Dedifferentiated amniotic fluid mesenchymal stem cell (primary cell): ENCODE results near the gene GPR157.
A peak's percentile ranks its signal among the peaks of the same experiment; 100 is the strongest.
"Not testable (repeated sequence)": the region's sequence is repeated elsewhere in the genome, so short reads cannot be mapped to it uniquely, and the experiment has no call there.

Source experiments
- DNase-seq: peaks from one replicate; pipeline ENCODE4 v3.0.0-alpha.2; 2016; ENCODE audit errors: extremely low spot score

The GPR157 gene

DNA sequence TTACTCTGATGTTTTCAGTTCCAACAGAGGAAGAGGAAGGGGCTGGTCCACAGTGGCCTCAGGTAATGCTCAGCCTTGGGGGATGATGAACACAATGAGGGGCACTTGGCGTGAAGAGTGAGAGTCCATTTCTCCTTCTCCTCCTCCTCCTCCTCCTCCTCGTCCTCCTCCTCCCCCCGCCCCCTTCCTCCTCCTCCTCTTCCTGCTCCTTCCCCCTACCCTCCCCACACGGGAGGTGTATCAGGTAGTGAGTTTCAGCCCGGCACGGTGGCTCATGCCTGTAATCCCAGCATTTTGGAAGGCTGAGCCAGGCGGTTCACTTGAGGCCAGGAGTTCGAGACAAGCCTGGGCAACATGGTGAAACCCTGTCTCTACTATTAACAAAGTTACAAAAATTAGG, 17.3 kb upstream of the GPR157 start:
- DNase-seq = no peak

GRCh38 chr1:9145714-9146113, 16.8 kb upstream of the GPR157 start:
- no peak for DNase-seq

DNA sequence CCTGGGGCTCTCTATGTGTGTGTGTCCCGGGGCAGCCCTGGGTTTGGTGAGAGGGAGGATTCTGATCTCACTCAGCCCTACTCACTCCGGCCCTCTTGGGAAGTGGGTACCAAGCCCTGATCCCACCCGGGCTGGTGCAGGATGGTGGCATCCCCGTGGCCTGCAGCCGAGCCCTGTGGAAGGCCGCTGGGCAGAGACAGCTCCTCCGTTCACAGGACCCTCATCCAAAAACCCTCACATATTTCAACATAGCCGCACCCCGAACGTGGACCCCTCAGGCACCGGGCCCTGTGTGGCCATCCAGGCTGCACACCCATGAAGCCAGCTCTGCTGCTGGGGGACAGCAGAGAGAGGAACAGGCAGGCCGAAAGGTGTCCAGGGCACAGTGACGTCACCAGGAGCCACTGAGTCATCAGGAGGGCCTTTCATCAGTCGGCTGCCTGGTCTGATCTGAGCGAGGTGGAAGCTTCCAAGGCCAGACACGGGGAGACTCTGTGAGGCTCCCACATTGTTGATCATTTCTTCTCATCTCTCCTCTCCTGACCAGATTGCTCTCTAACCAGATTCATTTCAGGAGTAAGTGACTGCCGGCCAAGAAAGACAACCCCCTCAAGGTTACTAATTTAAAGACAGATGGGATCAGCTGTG, 16.2 kb upstream of the GPR157 start:
- DNase-seq = no peak

- not testable (repeated sequence) for DNase-seq
Measured at GRCh38 chr1:9144494-9144893, 15.6 kb upstream of the GPR157 start.

DNA sequence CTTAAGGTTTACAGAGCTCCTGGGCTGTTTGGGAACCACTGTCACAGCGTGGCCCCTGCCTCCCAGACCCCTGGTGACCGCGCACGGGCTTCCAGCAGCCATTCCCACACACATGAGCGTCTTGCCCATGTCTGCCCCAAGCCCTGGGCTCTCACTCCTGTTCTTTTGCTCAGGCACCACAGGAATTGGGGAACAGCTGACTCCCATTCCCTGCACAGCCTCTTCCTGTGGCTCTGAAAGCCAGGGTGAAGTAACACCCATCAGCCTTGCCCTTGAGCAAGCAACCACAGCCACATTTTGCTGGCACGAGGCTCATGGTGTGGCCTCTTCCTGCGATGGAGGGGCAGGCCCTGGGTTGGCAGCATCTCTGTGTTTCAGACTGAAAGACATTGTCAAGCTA, 14.3 kb upstream of the GPR157 start:
- no peak for DNase-seq

GRCh38 chr1:9139930-9140329, 11.0 kb upstream of the GPR157 start:
- no peak for DNase-seq

- DNase-seq = no peak
Measured at GRCh38 chr1:9136932-9137331, 8.0 kb upstream of the GPR157 start.

- no peak for DNase-seq
Measured at GRCh38 chr1:9135073-9135836, 6.4 kb upstream of the GPR157 start.

- no peak for DNase-seq
Measured at GRCh38 chr1:9133870-9134585, 5.1 kb upstream of the GPR157 start.

DNA sequence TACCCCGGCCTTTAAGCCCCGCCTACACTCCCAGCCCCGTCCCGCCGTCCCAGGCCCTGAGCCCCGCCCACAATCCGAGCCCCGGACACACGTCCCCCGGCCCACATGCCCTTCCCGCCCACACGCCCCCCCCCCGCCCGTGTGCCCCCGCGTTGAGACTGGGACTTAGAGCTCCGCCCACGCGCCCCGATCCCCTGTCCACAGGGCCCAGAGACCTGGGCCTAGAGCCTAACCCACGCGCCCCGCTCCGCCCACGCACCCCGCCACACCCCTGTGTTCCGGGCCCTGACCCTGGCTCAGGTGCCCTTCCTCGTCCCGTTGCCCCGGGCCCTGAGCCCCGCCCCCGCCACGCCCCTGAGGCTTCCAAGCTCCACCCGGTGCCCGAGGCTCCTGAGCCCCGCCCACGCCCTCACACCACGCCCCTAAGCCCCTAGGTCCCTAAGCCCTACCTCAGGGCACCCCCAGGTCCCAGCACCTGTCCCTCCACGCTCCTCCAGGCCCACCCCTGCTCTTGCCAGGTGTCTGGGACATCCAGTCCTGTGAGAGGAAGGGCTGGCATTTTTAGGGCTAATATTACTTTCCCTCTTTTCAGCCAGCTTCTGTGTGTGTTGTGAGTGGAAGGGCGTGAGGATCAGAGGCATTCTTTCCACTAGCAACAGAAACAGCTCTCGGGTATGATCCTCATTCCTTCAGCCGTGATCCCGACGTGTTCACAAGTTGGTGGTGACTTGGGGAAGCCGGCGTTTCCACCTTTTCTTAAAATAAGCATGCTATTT, 552 bp upstream of the GPR157 start:
- peak; percentile 58 for DNase-seq

GRCh38 chr1:9128166-9128519, 759 bp downstream of the GPR157 start:
- DNase-seq = no peak

- DNase-seq = no peak
Measured at GRCh38 chr1:9127395-9128165, 1.3 kb downstream of the GPR157 start.

DNA sequence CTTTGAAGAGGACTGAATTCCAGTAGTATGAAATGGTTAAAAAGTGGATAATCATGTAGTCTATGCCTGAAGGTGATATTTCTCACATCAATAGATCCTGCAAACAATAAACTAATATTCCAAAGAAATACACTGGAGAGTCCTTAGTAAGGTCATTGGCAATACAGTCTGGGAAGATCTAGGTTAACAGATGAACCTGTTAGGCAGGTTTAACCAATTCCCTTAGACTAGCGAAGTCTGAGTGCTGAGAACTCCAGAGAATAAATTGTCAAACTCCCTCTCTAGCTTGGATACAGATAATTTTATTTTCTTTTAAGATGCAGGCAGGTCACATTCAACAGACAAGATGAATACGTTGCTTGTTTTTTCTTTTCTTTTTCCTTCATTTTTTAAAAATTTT, 2.4 kb downstream of the GPR157 start:
- DNase-seq = no peak

DNA sequence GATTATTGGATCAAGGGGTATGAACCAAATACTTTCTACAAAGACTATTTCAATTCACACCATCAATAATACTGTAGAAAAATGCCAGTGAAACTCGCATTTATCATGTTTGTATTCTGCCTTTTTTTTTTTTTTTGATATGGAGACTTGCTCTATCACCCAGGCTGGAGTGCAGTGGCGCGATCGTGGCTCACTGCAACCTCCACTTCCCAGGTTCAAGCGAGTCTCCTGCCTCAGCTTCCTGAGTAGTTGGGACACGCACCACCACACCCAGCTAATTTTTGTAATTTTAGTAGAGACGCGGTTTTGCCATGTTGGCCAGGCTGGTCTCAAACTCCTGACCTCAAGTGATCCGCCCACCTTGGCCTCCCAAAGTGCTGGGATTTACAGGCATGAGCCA, 3.1 kb downstream of the GPR157 start:
- DNase-seq = not testable (repeated sequence)

- no peak for DNase-seq
Measured at GRCh38 chr1:9125325-9125724, 3.6 kb downstream of the GPR157 start.

GRCh38 chr1:9124389-9124788, 4.5 kb downstream of the GPR157 start:
- not testable (repeated sequence) for DNase-seq

DNA sequence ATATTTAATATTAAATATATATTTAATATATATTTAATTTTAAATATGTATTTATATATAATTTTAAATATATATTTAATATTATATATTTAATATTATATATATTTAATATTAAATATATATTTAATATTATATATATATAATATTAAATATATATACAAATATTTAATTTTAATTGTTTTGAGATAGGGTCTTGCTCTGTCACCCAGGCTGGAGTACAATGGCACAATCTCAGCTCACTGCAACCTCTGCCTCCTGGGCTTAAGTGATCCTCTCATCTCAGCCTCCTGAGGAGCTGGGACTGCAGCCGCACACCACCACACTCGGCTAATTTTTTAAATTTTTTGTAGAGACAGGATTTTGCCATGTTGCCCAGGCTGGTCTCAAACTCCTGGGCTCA, 5.2 kb downstream of the GPR157 start:
- not testable (repeated sequence) for DNase-seq

GRCh38 chr1:9121496-9122409, 7.1 kb downstream of the GPR157 start:
- DNase-seq = no peak

DNA sequence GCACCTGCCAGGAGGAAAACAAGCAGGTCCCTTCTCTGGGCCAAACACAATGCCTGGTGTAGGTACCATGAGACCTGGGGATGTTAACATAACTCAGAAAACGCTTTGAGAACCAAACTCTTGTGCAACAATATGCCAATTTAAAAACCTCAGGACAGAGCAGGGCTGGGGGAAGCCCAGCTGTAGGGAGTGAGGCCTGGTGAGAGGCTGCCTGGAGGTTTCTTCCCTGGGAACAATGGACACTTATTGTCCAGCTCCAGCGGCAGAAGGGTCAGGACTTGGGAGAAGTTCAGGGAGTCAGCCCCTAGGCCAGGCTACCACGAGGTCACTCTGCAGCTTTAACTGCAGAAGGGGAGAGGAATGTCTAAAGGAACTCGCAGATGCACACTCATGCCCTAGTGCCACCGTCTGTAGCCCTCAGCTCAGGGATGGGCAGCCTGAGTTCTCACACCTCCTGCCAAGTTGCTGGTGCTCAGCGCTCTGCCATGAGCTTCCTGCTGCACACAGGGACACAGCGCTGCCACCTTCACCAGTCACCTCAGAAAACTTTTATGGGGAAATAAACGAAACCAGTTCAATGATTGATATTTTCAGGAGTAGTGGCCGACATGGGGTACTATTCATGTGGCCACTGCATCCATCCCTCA, 8.5 kb downstream of the GPR157 start:
- no peak for DNase-seq

DNA sequence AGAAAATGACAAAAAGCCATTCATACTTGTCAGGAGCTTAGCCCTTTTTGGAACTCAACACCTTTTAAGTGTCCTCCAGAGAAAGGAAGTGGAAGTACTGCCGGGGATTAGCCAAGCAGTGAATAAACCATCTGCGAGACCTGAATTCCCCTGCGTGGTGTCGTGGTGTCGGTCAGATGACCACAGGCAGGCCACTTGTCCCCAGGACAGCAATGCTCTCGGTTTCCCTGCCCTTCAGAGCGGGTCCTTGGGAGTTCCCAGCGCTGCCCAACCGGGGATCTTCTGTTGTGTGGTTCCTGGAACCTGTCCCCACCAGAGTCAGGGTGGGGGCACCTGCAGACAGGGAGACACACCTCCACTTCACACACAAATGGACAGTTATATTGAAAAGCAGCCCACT, 9.2 kb downstream of the GPR157 start:
- DNase-seq = no peak
